Measurements from ENCODE around the gene CCNDBP1.

DNA sequence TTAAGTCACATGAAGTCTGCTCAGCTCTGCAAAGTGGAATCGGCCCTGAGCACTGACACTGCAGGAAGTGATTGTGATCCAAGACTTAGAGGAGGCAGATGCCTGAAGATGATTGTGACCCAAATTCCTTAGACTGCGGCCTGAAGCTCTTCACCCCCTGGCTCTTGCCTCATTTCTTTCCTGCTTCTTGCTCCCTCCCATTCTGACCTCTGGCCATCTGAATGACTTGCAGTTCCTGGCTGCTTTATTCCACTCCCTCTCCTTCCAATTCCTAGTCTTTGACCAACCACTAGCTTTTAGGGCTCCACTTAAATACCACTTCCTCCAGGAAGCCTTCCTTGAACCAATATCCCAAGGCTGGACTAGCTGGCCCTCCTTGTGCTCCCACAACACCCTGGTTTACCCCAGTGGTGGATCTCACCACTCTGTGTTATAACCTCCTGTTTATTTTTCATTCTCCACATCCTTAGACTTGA lies 45.5 kb downstream of the CCNDBP1 start:
- TF ChIP-seq MAFK (IDR thresholded peaks at IDR 0.05; ENCODE audit: low read depth, low read length): no peak
- TF ChIP-seq POLR2AphosphoS5 (IDR thresholded peaks at IDR 0.05; ENCODE audit: low read depth, low read length): no peak
- TF ChIP-seq, protein P1, sequence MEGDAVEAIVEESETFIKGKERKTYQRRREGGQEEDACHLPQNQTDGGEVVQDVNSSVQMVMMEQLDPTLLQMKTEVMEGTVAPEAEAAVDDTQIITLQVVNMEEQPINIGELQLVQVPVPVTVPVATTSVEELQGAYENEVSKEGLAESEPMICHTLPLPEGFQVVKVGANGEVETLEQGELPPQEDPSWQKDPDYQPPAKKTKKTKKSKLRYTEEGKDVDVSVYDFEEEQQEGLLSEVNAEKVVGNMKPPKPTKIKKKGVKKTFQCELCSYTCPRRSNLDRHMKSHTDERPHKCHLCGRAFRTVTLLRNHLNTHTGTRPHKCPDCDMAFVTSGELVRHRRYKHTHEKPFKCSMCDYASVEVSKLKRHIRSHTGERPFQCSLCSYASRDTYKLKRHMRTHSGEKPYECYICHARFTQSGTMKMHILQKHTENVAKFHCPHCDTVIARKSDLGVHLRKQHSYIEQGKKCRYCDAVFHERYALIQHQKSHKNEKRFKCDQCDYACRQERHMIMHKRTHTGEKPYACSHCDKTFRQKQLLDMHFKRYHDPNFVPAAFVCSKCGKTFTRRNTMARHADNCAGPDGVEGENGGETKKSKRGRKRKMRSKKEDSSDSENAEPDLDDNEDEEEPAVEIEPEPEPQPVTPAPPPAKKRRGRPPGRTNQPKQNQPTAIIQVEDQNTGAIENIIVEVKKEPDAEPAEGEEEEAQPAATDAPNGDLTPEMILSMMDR (IDR thresholded peaks at IDR 0.05; ENCODE audit: control extremely low read depth in 1 of 3, insufficient read depth in 1 of 3, low read depth in 1 of 3, low read length in 3 of 3): no peak
- no peak for TF ChIP-seq GABPA (IDR thresholded peaks at IDR 0.05; ENCODE audit: borderline replicate concordance, insufficient read depth, low read length)
- no peak for TF ChIP-seq TAF1 (IDR thresholded peaks at IDR 0.05; ENCODE audit: low read depth, low read length)
- TF ChIP-seq FOSL1 (IDR thresholded peaks at IDR 0.05; ENCODE audit: insufficient read depth, low read depth, low read length): no peak
- TF ChIP-seq, protein P2, sequence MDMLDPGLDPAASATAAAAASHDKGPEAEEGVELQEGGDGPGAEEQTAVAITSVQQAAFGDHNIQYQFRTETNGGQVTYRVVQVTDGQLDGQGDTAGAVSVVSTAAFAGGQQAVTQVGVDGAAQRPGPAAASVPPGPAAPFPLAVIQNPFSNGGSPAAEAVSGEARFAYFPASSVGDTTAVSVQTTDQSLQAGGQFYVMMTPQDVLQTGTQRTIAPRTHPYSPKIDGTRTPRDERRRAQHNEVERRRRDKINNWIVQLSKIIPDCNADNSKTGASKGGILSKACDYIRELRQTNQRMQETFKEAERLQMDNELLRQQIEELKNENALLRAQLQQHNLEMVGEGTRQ (IDR thresholded peaks at IDR 0.05; ENCODE audit: low read length): no peak
- no peak for TF ChIP-seq EZH2 (IDR thresholded peaks at IDR 0.05; ENCODE audit: low read depth, low read length, severe bottlenecking)
- no peak for TF ChIP-seq CHD1 (IDR thresholded peaks at IDR 0.05; ENCODE audit: low read depth, low read length)
- no peak for TF ChIP-seq TCF12 (IDR thresholded peaks at IDR 0.05; ENCODE audit: low read depth, low read length)
- no peak for TF ChIP-seq EP300 (IDR thresholded peaks at IDR 0.05; ENCODE audit: borderline replicate concordance in 1 of 2, low read depth in 2 of 2, low read length in 2 of 2)
- no peak for TF ChIP-seq POLR2A (IDR thresholded peaks at IDR 0.05; ENCODE audit: control extremely low read depth in 1 of 2, low read depth in 2 of 2, low read length in 2 of 2)

Data from H1 (cell line).